CD4-positive, CD25-positive, alpha-beta regulatory T cell (primary cell): Measurements from ENCODE around the gene RGS7. TPM values are rescaled to one million over a fixed set of nuclear protein-coding genes. Genes with fewer than 3 reads are reported as not detected.
"Not testable (repeated sequence)": the region's sequence is repeated elsewhere in the genome, so short reads cannot be mapped to it uniquely, and the experiment has no call there.

Experiments used
- ATAC-seq, 2 donors: fragments of 150-1000 bp; cut with Tn5 transposase; one replicate each; pipeline ENCODE4 v1.10.0; 2021; ENCODE audit warnings: low read depth in 2 of 2, moderate number of reproducible peaks in 2 of 2, moderate library complexity in 1 of 2
- DNase-seq, 3 donors: peaks; one replicate each; pipeline versions ENCODE4 v3.0.0 to v3.0.0-alpha.2; 2012 to 2022; ENCODE audit warnings: mixed read lengths in 1 of 3
- H3K27ac ChIP-seq: one replicate; pipeline ENCODE4 v1.7.0; 2013; ENCODE audit warnings: mild to moderate bottlenecking, low read length; ENCODE audit not compliant: insufficient read depth, poor library complexity, severe bottlenecking
- H3K27me3 ChIP-seq: one replicate; pipeline ENCODE4 v1.7.0; 2013; ENCODE audit warnings: low read length; ENCODE audit not compliant: control insufficient read depth, insufficient read depth
- H3K36me3 ChIP-seq: one replicate; pipeline ENCODE4 v1.7.0; 2013; ENCODE audit warnings: mild to moderate bottlenecking, low read length, moderate library complexity; ENCODE audit not compliant: control insufficient read depth, insufficient read depth
- H3K4me1 ChIP-seq: 2 replicates; pipeline ENCODE4 v1.7.0; 2013; ENCODE audit warnings: mild to moderate bottlenecking, low read length; ENCODE audit not compliant: insufficient read depth, control insufficient read depth, poor library complexity, severe bottlenecking
- H3K4me3 ChIP-seq: one replicate; pipeline ENCODE4 v1.7.0; 2013; ENCODE audit warnings: low read depth, mild to moderate bottlenecking, low read length, moderate library complexity
- H3K9me3 ChIP-seq, 2 experiments: 1 replicate in 1 of 2; 2 replicates in 1 of 2; pipeline ENCODE4 v1.7.0; 2013; ENCODE audit warnings: low read length in 2 of 2, mild to moderate bottlenecking in 1 of 2, moderate library complexity in 1 of 2; ENCODE audit not compliant: control insufficient read depth in 2 of 2
- H3K27ac Mint-ChIP-seq, 3 donors: one replicate each; pipeline ENCODE4 v1.8.0; 2020 to 2022; ENCODE audit warnings: mild to moderate bottlenecking in 3 of 3, mixed read lengths in 3 of 3, moderate library complexity in 2 of 3
- H3K27me3 Mint-ChIP-seq: one replicate; pipeline ENCODE4 v1.8.0; 2022; ENCODE audit warnings: mild to moderate bottlenecking, mixed read lengths
- H3K36me3 Mint-ChIP-seq: one replicate; pipeline ENCODE4 v1.8.0; 2020; ENCODE audit warnings: mixed read lengths
- H3K4me1 Mint-ChIP-seq, 4 donors: one replicate each; pipeline ENCODE4 v1.8.0; 2020 to 2022; ENCODE audit warnings: mixed read lengths in 4 of 4, mild to moderate bottlenecking in 1 of 4
- H3K4me3 Mint-ChIP-seq, 4 donors: one replicate each; pipeline ENCODE4 v1.8.0; 2020 to 2022; ENCODE audit warnings: mild to moderate bottlenecking in 4 of 4, mixed read lengths in 4 of 4, moderate library complexity in 3 of 4
- H3K9me3 Mint-ChIP-seq, 7 donors: one replicate each; pipeline ENCODE4 v1.8.0; 2020 to 2022; ENCODE audit warnings: mixed read lengths in 7 of 7, mild to moderate bottlenecking in 3 of 7, moderate library complexity in 2 of 7
- polyA plus RNA-seq, 4 donors: library from polyadenylated mRNA; unstranded; fragments of 300-500 nt; fragmentation: Illumina TruSeq; gene quantifications; one replicate each; pipeline ENCODE4 v1.2.3, GENCODE V29; 2021
- total RNA-seq: library from RNA; stranded (reverse); gene quantifications from one replicate; pipeline ENCODE4 v1.2.3, GENCODE V29; 2022

The RGS7 gene
- total and polyA plus RNA-seq, 5 donors from 2014 or later: not detected

DNA sequence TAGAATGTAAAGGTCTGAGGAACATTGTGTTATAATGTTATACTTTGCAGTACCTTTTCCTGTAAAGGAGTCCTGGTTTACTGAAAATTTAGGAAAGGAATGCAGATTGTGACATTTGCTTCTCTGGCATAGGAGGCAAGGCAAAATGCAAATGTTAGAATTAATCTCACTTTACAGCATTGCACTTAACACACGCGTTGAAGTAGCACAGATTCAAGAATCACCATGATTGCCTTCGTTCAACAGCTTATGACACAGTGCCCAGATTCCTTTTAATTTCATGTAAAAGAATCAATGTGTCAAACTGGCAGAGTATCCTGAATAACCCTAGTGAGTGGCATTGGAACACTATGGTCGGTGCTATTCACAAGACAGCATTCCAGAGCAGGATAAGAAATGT is 47.4 kb downstream of the RGS7 start:
- Mint-ChIP-seq H3K9me3 (peaks cover 0 to 17% (median 6%) of the 10 kb centered on the region in 7 donors), H3K4me1 (peaks cover 0 to 2% (median 0%) of the 10 kb centered on the region in 4 donors), H3K36me3 (no peaks in the 10 kb centered on the region), H3K4me3 (no peak overlapping the region), H3K27ac (no peak overlapping the region), H3K27me3 (no peaks in the 10 kb centered on the region)
- Histone ChIP-seq H3K36me3 (no peaks in the 10 kb centered on the region), H3K4me3 (no peak overlapping the region), H3K27ac (no peak overlapping the region), H3K27me3 (no peaks in the 10 kb centered on the region), H3K9me3 (peaks cover 4 to 7% of the 10 kb centered on the region in 2 experiments), H3K4me1 (no peaks in the 10 kb centered on the region)
- DNase-seq: no peak
- no peak for ATAC-seq

DNA sequence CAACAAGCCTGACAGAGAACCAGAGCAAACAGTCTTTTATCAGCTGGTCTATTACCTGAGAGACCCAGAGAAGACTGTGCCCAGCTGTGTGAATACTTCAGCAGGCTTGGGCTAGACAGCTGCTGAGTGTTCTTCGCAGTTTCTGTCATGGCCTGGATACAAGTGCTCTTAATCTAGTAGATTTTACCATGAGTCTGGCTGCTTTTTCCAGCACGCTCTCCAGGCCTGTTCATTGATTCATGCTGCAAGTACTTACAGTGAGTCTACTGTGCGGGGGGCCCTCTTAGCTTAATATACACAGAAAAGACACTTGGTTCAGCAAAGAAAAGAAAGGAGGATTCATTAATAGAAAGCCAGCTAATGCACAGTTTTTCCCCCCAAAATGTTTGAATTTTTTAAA is 48.5 kb downstream of the RGS7 start:
- Mint-ChIP-seq H3K27me3 (no peaks in the 10 kb centered on the region), H3K36me3 (no peaks in the 10 kb centered on the region), H3K4me3 (no peak overlapping the region), H3K9me3 (peaks cover 0 to 21% (median 8%) of the 10 kb centered on the region in 7 donors), H3K4me1 (no peaks in the 10 kb centered on the region), H3K27ac (no peak overlapping the region)
- Histone ChIP-seq H3K4me3 (no peak overlapping the region), H3K27me3 (no peaks in the 10 kb centered on the region), H3K9me3 (peaks cover 4 to 14% of the 10 kb centered on the region in 2 experiments), H3K4me1 (no peaks in the 10 kb centered on the region), H3K36me3 (no peaks in the 10 kb centered on the region), H3K27ac (no peak overlapping the region)
- no peak for ATAC-seq
- DNase-seq: no peak

DNA sequence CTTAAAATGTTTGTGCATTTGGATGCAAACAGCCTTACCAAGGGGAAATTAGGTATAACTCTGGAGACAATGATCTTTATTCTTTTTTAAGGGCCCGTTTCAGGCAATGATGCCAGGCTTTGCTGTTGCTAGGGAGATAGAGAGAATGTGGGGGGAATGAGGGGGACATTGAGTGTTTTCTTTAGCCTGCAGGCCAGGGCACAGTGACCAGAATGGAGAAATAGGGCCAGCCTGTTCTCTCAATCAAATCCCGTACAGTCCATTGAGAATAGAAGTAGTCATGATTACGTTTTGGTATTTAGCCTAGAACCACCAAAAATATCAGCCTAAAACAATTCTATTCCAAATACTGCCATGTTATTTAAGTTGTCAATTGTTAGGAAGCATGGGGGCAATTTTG is 49.0 kb downstream of the RGS7 start:
- ATAC-seq: no peak
- no peaks in the 10 kb centered on the region for H3K4me1 ChIP-seq
- no peaks in the 10 kb centered on the region for H3K27me3 ChIP-seq
- no peak overlapping the region for H3K4me3 ChIP-seq
- no peaks in the 10 kb centered on the region for H3K27me3 Mint-ChIP-seq
- no peaks in the 10 kb centered on the region for H3K36me3 ChIP-seq
- H3K27ac ChIP-seq: no peak overlapping the region
- H3K4me1 Mint-ChIP-seq: no peaks in the 10 kb centered on the region
- no peaks in the 10 kb centered on the region for H3K36me3 Mint-ChIP-seq
- H3K9me3 ChIP-seq: peaks cover 4 to 14% of the 10 kb centered on the region in 2 experiments
- no peak for DNase-seq
- no peak overlapping the region for H3K27ac Mint-ChIP-seq
- no peak overlapping the region for H3K4me3 Mint-ChIP-seq
- H3K9me3 Mint-ChIP-seq: peaks cover 0 to 21% (median 8%) of the 10 kb centered on the region in 7 donors

DNA sequence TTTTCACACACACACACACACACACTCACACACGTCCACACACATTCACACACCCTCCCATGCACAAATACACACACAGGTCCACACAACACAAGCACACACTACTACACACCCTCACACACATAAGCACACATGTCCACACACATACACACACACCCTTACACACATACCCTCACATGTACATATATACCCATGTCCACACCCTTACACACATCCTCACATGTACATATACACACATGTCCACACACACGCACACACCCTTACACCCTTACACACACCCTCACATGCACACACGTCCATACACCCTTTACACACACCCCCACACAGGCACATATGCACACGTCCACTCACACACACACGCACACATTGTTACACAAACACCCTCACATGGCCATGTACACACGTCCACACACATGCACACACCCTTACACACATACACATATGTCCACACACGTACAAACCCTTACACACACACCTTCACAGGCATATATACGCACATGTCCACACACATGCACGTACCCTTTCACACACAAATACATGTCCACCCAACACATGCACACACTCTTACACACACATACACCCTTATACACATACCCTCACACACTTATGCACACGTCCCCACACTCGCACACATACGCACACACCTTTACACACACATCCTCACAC is 50.7 kb downstream of the RGS7 start:
- no peak overlapping the region for H3K27ac Mint-ChIP-seq
- no peaks in the 10 kb centered on the region for H3K4me1 ChIP-seq
- H3K36me3 Mint-ChIP-seq: no peaks in the 10 kb centered on the region
- peaks cover 0 to 24% (median 10%) of the 10 kb centered on the region in 7 donors for H3K9me3 Mint-ChIP-seq
- H3K27ac ChIP-seq: no peak overlapping the region
- ATAC-seq (no peak), DNase-seq (no peak)
- H3K4me1 Mint-ChIP-seq: no peaks in the 10 kb centered on the region
- H3K9me3 ChIP-seq: peaks cover 4 to 14% of the 10 kb centered on the region in 2 experiments
- no peak overlapping the region for H3K4me3 ChIP-seq
- no peaks in the 10 kb centered on the region for H3K27me3 ChIP-seq
- no peak overlapping the region for H3K4me3 Mint-ChIP-seq
- no peaks in the 10 kb centered on the region for H3K36me3 ChIP-seq
- no peaks in the 10 kb centered on the region for H3K27me3 Mint-ChIP-seq

DNA sequence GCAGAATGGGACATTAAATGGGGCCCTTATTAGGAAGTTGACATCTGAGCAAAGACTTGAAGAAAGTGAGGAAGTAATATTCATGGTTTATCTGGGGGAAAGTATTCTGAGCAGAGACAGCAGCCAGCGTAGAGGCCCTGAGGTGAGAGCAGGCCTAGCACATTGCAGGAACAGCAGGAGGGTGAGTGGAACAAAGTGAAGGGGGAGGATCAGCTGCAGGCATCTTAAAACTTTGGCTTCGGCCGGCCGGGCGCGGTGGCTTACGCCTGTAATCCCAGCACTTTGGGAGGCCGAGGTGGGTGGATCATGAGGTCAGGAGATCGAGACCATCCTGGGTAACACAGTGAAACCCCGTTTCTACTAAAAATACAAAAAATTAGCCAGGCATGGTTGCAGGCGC is 55.0 kb downstream of the RGS7 start:
- DNase-seq, H3K27me3 Mint-ChIP-seq, H3K4me3 Mint-ChIP-seq, H3K4me3 ChIP-seq, H3K4me1 Mint-ChIP-seq, ATAC-seq, H3K27ac Mint-ChIP-seq, H3K36me3 Mint-ChIP-seq, H3K4me1 ChIP-seq, H3K36me3 ChIP-seq, H3K27me3 ChIP-seq, H3K27ac ChIP-seq: not testable (repeated sequence)
- peaks cover 4 to 27% (median 12%) of the 10 kb centered on the region in 7 donors for H3K9me3 Mint-ChIP-seq
- peaks cover 4 to 14% of the 10 kb centered on the region in 2 experiments for H3K9me3 ChIP-seq

DNA sequence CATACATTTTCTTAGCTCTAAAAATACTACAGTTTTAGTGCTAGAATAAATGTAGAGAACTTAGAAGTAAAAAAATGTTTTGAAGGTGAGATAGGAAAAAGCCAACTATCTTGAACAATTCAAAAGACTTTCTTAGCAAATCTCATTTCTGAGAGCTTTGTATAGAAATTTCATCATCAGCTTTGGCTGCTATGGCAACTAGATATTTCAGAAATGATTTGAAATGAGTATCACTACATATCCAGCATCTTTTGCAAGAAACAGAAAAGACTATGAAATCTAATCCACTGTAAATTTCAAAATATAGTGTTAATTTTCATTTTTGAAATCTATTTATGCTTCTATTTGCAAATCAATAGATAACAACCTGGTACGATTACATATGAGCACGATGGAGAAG is 57.7 kb downstream of the RGS7 start:
- Mint-ChIP-seq H3K4me3 (no peak overlapping the region), H3K4me1 (no peaks in the 10 kb centered on the region), H3K27me3 (no peaks in the 10 kb centered on the region), H3K36me3 (no peaks in the 10 kb centered on the region), H3K27ac (no peak overlapping the region), H3K9me3 (peaks cover 4 to 25% (median 14%) of the 10 kb centered on the region in 7 donors)
- H3K36me3 ChIP-seq: no peaks in the 10 kb centered on the region
- no peak overlapping the region for H3K4me3 ChIP-seq
- DNase-seq: no peak
- no peaks in the 10 kb centered on the region for H3K4me1 ChIP-seq
- no peaks in the 10 kb centered on the region for H3K27me3 ChIP-seq
- peaks cover 0 to 3% of the 10 kb centered on the region in 2 experiments for H3K9me3 ChIP-seq
- no peak for ATAC-seq
- no peak overlapping the region for H3K27ac ChIP-seq

DNA sequence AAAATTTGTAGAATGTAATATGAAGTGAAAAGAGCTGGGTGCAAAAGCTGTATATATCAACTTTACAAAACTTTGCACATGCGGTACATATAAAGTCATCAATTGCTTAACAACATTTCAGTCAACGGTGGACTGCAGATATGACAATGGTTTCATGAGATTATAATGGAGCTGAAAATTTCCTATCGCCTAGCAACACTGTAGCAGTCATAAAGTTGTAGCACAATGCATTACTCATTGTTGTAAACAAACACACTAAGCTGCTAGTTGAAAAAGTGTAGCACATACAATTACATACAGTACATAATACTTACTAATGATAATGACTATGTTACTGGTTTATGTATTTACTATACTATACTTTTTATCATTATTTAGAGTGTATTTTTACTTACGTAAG is 64.0 kb downstream of the RGS7 start:
- Mint-ChIP-seq H3K4me3 (no peak overlapping the region), H3K36me3 (no peaks in the 10 kb centered on the region), H3K9me3 (peaks cover 0 to 19% (median 6%) of the 10 kb centered on the region in 7 donors), H3K27ac (no peak overlapping the region), H3K27me3 (no peaks in the 10 kb centered on the region), H3K4me1 (no peaks in the 10 kb centered on the region)
- Histone ChIP-seq H3K4me1 (no peaks in the 10 kb centered on the region), H3K4me3 (no peak overlapping the region), H3K27me3 (no peaks in the 10 kb centered on the region), H3K9me3 (no peaks in the 10 kb centered on the region), H3K36me3 (no peaks in the 10 kb centered on the region), H3K27ac (no peak overlapping the region)
- DNase-seq: no peak
- no peak for ATAC-seq

DNA sequence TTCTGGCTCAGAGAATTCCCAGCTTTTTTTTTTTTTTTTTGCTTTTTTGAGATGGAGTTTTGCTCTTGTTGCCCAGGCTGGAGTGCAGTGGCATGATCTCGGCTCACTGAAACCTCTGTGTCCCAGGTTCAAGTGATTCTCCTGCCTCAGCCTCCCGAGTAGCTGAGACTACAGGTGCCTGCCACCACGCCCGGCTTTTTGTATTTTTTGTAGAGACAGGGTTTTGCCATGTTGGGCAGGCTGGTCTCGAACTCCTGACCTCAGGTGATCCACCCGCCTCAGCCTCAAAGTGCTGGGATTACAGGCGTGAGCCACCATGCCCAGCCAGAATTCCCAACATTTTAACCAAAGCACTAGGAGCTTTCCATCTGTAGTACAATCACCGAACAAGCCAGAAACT is 65.5 kb downstream of the RGS7 start:
- H3K4me3 ChIP-seq, H3K27ac ChIP-seq, H3K4me1 ChIP-seq, H3K27me3 ChIP-seq, H3K9me3 ChIP-seq, DNase-seq, H3K36me3 Mint-ChIP-seq, ATAC-seq, H3K27me3 Mint-ChIP-seq, H3K4me1 Mint-ChIP-seq, H3K36me3 ChIP-seq, H3K27ac Mint-ChIP-seq, H3K4me3 Mint-ChIP-seq: not testable (repeated sequence)
- peaks cover 0 to 20% (median 10%) of the 10 kb centered on the region in 7 donors for H3K9me3 Mint-ChIP-seq
